SK-N-SH (cell line): ENCODE results near the gene ART5.

Source experiments
- CTCF ChIP-seq: fragments of 200-600 bp; sonication (generic); IDR thresholded peaks from 2 replicates; pipeline ENCODE4 v1.6.1; 2017; ENCODE audit warnings: antibody characterized with exemption, mild to moderate bottlenecking, moderate library complexity
- NRF1 ChIP-seq: IDR thresholded peaks from 2 replicates; pipeline ENCODE4 v1.6.1; 2012; ENCODE audit warnings: low read depth, mild to moderate bottlenecking, low read length
- SIN3A ChIP-seq: IDR thresholded peaks from 2 replicates; pipeline ENCODE4 v1.6.1; 2012; ENCODE audit warnings: low read depth, mild to moderate bottlenecking, low read length, moderate library complexity, borderline replicate concordance
- TAF1 ChIP-seq: IDR thresholded peaks from 2 replicates; pipeline ENCODE4 v1.6.1; 2012; ENCODE audit warnings: low read depth, mild to moderate bottlenecking, low read length, moderate library complexity, borderline replicate concordance
- USF1 ChIP-seq: IDR thresholded peaks from 2 replicates; pipeline ENCODE4 v1.4.0; 2012; ENCODE audit warnings: low read depth, borderline replicate concordance
- YY1 ChIP-seq: IDR thresholded peaks from 2 replicates; pipeline ENCODE4 v1.4.0; 2012; ENCODE audit warnings: low read depth, mild to moderate bottlenecking

- TF ChIP-seq CTCF (no peak), TAF1 (no peak), SIN3A (no peak), NRF1 (no peak), YY1 (no peak), USF1 (no peak)
Observed at GRCh38 chr11:3683039-3683438, 41.2 kb upstream of the ART5 start.
